ENCODE data around the gene CCR5AS.

DNA sequence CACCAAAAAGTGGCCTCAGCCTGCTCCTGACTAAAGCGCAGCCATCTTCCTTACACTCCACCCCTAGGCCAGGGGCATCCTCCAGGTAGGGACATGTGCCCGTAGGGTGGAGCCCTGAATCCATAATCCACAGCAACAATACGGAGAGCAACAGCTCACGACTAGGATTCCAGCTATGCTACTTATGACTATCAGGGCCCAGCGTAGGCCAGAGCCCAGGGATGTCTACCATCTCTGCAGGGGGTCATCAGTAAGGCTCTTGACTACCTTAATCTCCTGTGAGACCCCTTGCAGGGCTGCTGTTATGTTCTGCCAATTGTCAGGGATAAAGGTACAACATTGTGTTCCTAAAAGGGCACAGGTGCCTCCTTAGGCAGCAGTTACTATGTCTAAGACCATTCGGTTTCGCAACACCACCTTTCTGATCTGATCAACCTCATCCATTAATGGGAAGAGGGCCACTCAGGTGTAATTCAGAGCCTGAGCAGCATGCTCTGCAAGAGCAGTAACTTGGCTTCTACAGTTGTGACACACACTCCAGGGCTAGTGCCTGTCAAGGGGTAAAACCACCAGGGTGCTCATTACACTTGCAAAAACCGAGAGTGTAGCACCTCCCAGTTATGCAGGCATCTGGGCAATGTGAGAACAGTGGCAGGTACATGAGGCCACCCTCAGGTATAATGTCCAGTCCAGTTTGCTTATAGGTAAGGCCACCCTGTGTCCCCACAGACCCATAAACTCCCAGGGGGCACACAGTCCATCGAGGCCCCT lies 11.2 kb upstream of the CCR5AS start:
- TF ChIP-seq, protein P1, sequence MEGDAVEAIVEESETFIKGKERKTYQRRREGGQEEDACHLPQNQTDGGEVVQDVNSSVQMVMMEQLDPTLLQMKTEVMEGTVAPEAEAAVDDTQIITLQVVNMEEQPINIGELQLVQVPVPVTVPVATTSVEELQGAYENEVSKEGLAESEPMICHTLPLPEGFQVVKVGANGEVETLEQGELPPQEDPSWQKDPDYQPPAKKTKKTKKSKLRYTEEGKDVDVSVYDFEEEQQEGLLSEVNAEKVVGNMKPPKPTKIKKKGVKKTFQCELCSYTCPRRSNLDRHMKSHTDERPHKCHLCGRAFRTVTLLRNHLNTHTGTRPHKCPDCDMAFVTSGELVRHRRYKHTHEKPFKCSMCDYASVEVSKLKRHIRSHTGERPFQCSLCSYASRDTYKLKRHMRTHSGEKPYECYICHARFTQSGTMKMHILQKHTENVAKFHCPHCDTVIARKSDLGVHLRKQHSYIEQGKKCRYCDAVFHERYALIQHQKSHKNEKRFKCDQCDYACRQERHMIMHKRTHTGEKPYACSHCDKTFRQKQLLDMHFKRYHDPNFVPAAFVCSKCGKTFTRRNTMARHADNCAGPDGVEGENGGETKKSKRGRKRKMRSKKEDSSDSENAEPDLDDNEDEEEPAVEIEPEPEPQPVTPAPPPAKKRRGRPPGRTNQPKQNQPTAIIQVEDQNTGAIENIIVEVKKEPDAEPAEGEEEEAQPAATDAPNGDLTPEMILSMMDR (IDR thresholded peaks at IDR 0.05): no peak
- no peak for TF ChIP-seq POLR2A (IDR thresholded peaks at IDR 0.05)
